Activated naive CD4-positive, alpha-beta T cell treated with anti-CD3 and anti-CD28 coated beads for 36 hours (primary cell): ENCODE measurements around the gene PDE3B. TPM values are rescaled to one million over a fixed set of nuclear protein-coding genes. Genes with fewer than 3 reads are reported as not detected.
"Not testable (repeated sequence)": the region's sequence is repeated elsewhere in the genome, so short reads cannot be mapped to it uniquely, and the experiment has no call there.

ENCODE experiments used
- CTCF ChIA-PET: fragments of 350-600 bp; sonication (Branson Sonifier 250); formaldehyde crosslinking; loops from one replicate; lab custom pipeline; 2021; ENCODE audit warnings: antibody characterized with exemption; lab: Charles Lee
- DNase-seq: peaks from one replicate; pipeline ENCODE4 v3.0.0-alpha.2; 2020
- H3K27ac Mint-ChIP-seq: one replicate; pipeline ENCODE4 v1.8.0; 2021; ENCODE audit warnings: mild to moderate bottlenecking, mixed read lengths
- H3K27me3 Mint-ChIP-seq: one replicate; pipeline ENCODE4 v1.8.0; 2021; ENCODE audit warnings: low read depth, mixed read lengths
- H3K36me3 Mint-ChIP-seq: one replicate; pipeline ENCODE4 v1.8.0; 2021; ENCODE audit warnings: low read depth, mixed read lengths
- H3K4me1 Mint-ChIP-seq: one replicate; pipeline ENCODE4 v1.8.0; 2021; ENCODE audit warnings: low read depth, mixed read lengths
- H3K4me3 Mint-ChIP-seq: one replicate; pipeline ENCODE4 v1.8.0; 2021; ENCODE audit warnings: mild to moderate bottlenecking, moderate library complexity, mixed read lengths
- H3K9me3 Mint-ChIP-seq: one replicate; pipeline ENCODE4 v1.8.0; 2021; ENCODE audit warnings: mixed read lengths
- intact Hi-C: fragments of 100-400 bp; cut with micrococcal nuclease; formaldehyde crosslinking; loops from one replicate; pipeline ENCODE4 v1.15.1; 2023
- total RNA-seq, 2 experiments: library from RNA; stranded (reverse); gene quantifications; one replicate each; pipeline ENCODE4 v1.2.3, GENCODE V29; 2021

PDE3B gene
- total RNA-seq, 2 experiments from 2014 or later, result 16.5 to 17.4 TPM

DNA sequence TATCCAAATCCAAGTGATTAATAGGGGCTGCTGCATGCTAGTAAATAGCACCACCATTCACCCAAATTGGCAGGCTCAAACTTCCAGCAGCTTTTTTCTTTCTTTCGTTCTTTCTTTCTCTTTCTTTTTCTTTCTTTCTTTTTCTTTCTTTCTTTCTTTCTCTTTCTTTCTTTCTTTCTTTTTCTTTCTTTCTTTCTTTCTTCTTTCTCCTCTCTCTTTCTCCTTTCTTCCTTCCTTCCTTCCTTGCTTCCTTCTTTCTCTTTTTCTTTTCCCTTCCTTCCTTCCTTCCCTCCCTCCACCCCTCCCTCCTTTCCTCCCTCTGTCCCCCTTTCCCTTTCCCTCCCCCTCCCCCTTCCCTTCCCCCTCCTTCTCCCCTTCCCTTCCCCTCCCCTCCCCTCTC lies 81.5 kb downstream of the PDE3B start:
- H3K27ac Mint-ChIP-seq, result no peak overlapping the region
- H3K36me3 Mint-ChIP-seq, result peaks cover 1% of the 10 kb centered on the region
- no peak overlapping the region for H3K4me3 Mint-ChIP-seq
- peaks cover 45% of the 10 kb centered on the region for H3K4me1 Mint-ChIP-seq
- DNase-seq, result no peak
- no peaks in the 10 kb centered on the region for H3K27me3 Mint-ChIP-seq
- CTCF ChIA-PET, result no interaction called here
- peaks cover 3% of the 10 kb centered on the region for H3K9me3 Mint-ChIP-seq
- intact Hi-C loops, result no loop called here

DNA sequence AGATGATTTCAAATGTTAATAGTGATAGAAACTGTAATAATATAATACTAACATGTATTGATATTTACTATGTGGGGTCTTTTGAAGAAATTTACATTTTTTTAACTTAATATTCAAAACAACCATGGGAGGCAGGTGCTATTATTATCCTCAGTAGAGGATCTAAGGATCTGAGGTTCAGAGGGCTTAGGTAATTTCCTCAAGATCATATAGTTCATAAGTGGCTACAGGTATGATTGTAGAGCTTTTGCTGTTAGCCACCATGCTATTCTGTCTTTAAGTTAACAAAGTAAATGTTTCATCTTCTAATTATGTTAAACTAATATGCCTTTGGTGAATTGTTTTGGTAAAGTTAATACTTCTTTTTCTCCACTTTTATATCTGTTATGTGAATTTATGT lies 83.6 kb downstream of the PDE3B start:
- H3K36me3 Mint-ChIP-seq, result no peaks in the 10 kb centered on the region

DNA sequence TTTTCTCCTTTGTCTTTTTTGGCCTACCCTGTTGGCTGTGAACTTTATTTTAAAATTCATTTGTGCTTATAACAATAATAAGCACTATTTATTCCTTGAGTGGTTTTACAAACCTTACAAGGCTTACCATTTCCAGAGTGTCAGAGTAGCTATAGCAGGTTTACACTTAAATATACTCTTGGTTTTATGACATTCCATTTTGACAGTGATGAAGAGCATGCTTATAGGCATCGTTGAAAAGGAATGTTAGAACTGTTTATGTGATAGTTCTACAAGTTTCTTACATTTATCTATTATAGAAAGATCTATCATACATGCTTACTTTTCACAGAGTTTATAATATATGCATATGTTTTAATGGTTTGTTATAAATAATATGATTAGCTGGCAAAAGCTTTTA lies 84.1 kb downstream of the PDE3B start:
- Mint-ChIP-seq H3K4me3 (no peak overlapping the region), H3K27me3 (no peaks in the 10 kb centered on the region), H3K9me3 (no peaks in the 10 kb centered on the region), H3K27ac (no peak overlapping the region), H3K4me1 (peaks cover 52% of the 10 kb centered on the region), H3K36me3 (no peaks in the 10 kb centered on the region)
- intact Hi-C loops, result loop anchor here (2.0 kb wide), 1 partner anchor 19 kb away; no protein-coding TSS in a partner anchor
- CTCF ChIA-PET, result interaction anchor here (1.0 to 1.1 kb wide), 2 partner anchors 17 to 133 kb away, joined by 3 read pairs; no protein-coding TSS in a partner anchor
- DNase-seq, result no peak

More for the DNA sequence above, 83.6 kb downstream of the PDE3B start:
- no peaks in the 10 kb centered on the region for H3K9me3 Mint-ChIP-seq
- intact Hi-C loops, result no loop called here
- no peak overlapping the region for H3K4me3 Mint-ChIP-seq
- no peaks in the 10 kb centered on the region for H3K27me3 Mint-ChIP-seq
- H3K27ac Mint-ChIP-seq, result no peak overlapping the region
- CTCF ChIA-PET, result interaction anchor here (1.0 kb wide), 1 partner anchor 134 kb away, joined by 3 read pairs; no protein-coding TSS in a partner anchor
- no peak for DNase-seq
- H3K4me1 Mint-ChIP-seq, result peaks cover 50% of the 10 kb centered on the region

DNA sequence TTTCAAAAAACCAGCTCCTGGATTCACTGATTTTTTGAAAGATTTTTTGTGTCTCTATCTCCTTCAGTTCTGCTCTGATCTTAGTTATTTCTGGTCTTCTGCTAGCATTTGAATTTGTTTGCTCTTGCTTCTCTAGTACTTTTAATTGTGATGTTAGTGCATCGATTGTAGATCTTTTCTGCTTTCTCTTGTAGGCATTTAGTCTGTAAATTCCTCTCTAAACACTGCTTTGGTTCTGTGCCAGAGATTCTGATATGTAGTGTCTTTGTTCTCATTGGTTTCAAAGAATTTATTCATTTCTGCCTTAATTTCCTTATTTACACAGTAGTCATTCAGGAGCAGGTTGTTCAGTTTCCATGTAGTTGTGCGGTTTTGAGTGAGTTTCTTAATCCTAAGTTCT lies 96.9 kb downstream of the PDE3B start:
- H3K36me3 Mint-ChIP-seq, result peaks cover 33% of the 10 kb centered on the region
- H3K4me1 Mint-ChIP-seq, result peaks cover 64% of the 10 kb centered on the region
- intact Hi-C loops, H3K27ac Mint-ChIP-seq, CTCF ChIA-PET, DNase-seq, H3K4me3 Mint-ChIP-seq, H3K27me3 Mint-ChIP-seq: not testable (repeated sequence)
- H3K9me3 Mint-ChIP-seq, result peaks cover 26% of the 10 kb centered on the region

DNA sequence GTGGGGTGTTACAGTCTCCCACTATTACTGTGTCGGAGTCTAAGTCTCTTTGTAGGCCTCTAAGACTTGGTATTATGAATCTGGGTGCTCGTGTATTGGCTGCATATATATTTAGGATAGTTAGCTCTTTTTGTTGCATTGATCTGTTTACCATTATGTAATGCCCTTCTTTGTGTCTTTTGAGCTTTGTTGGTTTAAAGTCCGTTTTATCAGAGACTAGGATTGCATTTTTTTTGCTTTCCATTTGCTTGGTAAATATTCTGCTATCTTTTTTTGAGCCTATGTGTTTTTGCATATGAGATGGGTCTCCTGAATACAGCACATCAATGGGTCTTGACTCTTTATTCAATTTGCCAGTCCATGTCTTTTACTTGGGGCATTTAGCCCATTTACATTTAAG lies 97.6 kb downstream of the PDE3B start:
- H3K27me3 Mint-ChIP-seq, result no peaks in the 10 kb centered on the region
- peaks cover 26% of the 10 kb centered on the region for H3K9me3 Mint-ChIP-seq
- no peak overlapping the region for H3K27ac Mint-ChIP-seq
- H3K4me3 Mint-ChIP-seq, result no peak overlapping the region
- peaks cover 60% of the 10 kb centered on the region for H3K4me1 Mint-ChIP-seq
- CTCF ChIA-PET, result no interaction called here
- no peak for DNase-seq
- intact Hi-C loops, result no loop called here
- H3K36me3 Mint-ChIP-seq, result peaks cover 34% of the 10 kb centered on the region

DNA sequence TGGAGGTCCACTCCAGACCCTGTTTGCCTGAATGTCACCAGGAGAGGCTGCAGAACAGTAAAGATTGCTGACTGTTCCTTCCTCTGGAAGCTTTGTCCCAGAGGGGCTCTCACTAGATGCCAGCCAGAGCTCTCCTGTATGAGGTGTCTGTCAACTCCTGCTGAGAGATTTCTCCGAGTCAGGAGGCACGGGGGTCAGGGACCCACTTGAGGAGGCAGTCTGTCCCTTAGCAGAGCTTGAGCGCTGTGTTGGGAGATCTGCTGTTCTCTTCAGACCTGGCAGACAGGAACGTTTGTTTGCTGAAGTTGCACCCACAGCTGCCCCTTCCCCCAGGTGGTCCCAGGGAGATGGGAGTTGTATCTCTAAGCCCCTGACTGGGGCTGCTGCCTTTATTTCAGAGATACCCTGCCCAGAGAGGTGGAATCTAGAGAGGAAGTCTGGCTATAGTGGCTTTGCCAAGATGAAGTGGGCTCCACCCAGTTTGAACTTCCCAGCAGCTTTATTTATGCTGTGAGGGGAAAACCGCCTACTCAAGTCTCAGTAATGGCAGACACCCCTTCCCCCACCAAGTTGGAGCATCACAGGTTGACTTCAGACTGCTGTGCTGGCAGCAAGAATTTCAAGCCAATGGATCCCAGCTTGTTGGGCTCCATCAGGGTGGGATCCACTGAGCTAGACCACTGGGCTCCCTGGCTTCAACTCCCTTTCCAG lies 99.4 kb downstream of the PDE3B start:
- intact Hi-C loops, result loop anchor here (1.0 kb wide), 1 partner anchor 7 kb away; no protein-coding TSS in a partner anchor
- Mint-ChIP-seq H3K4me3 (no peak overlapping the region), H3K9me3 (peaks cover 26% of the 10 kb centered on the region), H3K4me1 (peaks cover 67% of the 10 kb centered on the region), H3K36me3 (peaks cover 38% of the 10 kb centered on the region), H3K27me3 (no peaks in the 10 kb centered on the region), H3K27ac (peak overlapping the region; percentile 25)
- CTCF ChIA-PET, result interaction anchor here (2.6 kb wide), 1 partner anchor 8 kb away, joined by 11 read pairs; no protein-coding TSS in a partner anchor
- peak; percentile 56 for DNase-seq

DNA sequence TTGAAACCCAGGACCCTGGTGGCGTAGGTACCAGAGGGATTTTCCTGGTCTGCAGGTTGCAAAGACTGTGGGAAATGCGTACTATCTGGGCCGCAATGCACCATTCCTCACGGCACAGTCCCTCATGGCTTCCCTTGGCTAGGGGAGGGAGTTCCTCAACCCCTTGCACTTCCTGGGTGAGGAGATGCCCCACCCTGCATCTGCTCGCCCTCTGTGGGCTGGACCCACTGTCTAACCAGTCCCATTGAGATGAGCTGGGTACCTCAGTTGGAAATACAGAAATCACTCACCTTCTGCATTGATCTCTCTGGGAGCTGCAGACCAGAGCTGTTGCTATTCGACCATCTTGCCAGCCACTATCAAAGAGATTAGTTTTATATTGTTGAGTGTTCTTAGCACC lies 100.1 kb downstream of the PDE3B start:
- H3K27me3 Mint-ChIP-seq, intact Hi-C loops: not testable (repeated sequence)
- CTCF ChIA-PET, result interaction anchor here (2.6 kb wide), 1 partner anchor 8 kb away, joined by 11 read pairs; no protein-coding TSS in a partner anchor

DNA sequence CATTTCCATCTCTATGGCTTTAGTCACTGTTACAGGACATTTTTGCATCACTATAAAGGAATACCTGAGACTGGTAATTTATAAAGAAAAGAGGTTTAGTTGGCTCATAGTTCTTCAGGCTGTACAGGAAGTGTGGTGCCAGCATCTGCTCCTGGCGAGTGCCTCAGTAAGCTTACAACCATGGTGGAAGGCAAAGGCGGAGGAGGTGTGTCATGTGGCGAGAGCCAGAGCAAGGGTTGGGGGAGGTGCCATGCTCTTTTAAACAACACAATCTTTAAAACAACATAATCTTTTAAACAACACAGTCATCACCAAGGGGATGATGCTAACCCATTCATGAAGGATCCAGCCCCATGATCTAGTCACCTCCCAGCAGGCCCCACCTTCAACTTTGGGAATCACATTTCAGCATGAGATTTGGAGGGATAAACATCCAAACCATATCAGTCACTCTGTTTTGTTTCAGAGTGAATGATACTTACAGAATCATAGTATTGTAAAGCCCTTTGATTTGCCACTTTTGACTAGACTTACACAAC lies 103.3 kb downstream of the PDE3B start:
- peak; percentile 27 for DNase-seq
- CTCF ChIA-PET, result interaction anchor here (1.0 to 1.1 kb wide), 2 partner anchors 16 to 43 kb away, joined by 3 read pairs; no protein-coding TSS in a partner anchor
- H3K27ac Mint-ChIP-seq, result peak overlapping the region; percentile 37
- peaks cover 66% of the 10 kb centered on the region for H3K4me1 Mint-ChIP-seq
- peaks cover 13% of the 10 kb centered on the region for H3K36me3 Mint-ChIP-seq
- H3K27me3 Mint-ChIP-seq, result no peaks in the 10 kb centered on the region
- no peak overlapping the region for H3K4me3 Mint-ChIP-seq
- peaks cover 4% of the 10 kb centered on the region for H3K9me3 Mint-ChIP-seq
- intact Hi-C loops, result no loop called here

More for the DNA sequence above, 100.1 kb downstream of the PDE3B start:
- not testable (repeated sequence) for H3K4me3 Mint-ChIP-seq
- Mint-ChIP-seq H3K4me1 (peaks cover 66% of the 10 kb centered on the region), H3K27ac (peak overlapping the region; percentile 39), H3K36me3 (peaks cover 31% of the 10 kb centered on the region), H3K9me3 (peaks cover 26% of the 10 kb centered on the region)
- peak; percentile 30 for DNase-seq

DNA sequence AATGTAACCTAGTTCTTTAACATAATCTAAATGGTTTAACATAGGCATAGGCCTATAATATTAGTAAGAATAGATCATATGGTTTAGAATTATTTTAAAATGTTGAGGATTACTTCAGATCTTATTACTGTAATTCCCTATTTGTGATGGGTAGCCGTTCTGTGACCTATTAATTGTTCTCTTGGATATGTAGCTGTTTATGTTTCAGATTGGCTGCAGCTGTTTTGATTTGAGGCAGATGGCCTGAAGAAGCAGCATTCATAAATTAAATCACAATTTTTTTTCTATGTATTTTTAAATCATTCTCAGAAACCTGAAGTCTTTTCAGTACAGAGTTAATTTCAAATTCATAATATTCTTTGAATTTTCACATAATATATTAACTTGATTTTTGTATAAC lies 104.5 kb downstream of the PDE3B start:
- no peak for DNase-seq
- CTCF ChIA-PET, result interaction anchor here (1.3 to 1.4 kb wide), 2 partner anchors 26 to 49 kb away, joined by 3 read pairs; no protein-coding TSS in a partner anchor
- Mint-ChIP-seq H3K4me3 (no peak overlapping the region), H3K4me1 (peaks cover 62% of the 10 kb centered on the region), H3K9me3 (peaks cover 2% of the 10 kb centered on the region), H3K27ac (no peak overlapping the region), H3K36me3 (peaks cover 8% of the 10 kb centered on the region), H3K27me3 (no peaks in the 10 kb centered on the region)
- intact Hi-C loops, result no loop called here

DNA sequence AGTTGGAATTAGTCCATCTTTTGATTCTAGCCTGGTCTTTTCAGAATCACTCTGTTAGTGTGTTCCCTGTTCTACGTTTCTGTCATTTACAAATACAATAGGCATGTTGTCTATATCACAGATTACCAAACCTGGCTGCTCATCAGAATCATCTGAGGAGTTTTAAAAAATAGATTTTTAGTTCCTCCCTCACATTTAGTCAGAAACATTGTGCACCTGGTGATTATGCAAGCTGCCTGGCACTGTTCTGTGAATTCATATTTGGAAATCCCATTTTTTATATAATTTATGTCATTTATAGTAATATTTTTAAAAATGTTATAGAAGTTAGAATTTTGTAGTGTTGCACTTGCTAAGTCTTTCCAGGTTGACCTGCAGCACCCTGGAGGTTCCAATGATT lies 107.3 kb downstream of the PDE3B start:
- intact Hi-C loops, result loop anchor here (1.0 kb wide), 1 partner anchor 9 kb away; no protein-coding TSS in a partner anchor
- Mint-ChIP-seq H3K27me3 (no peaks in the 10 kb centered on the region), H3K4me3 (no peak overlapping the region), H3K27ac (no peak overlapping the region), H3K36me3 (peaks cover 7% of the 10 kb centered on the region), H3K9me3 (no peaks in the 10 kb centered on the region), H3K4me1 (peaks cover 59% of the 10 kb centered on the region)
- DNase-seq, result no peak
- CTCF ChIA-PET, result no interaction called here

DNA sequence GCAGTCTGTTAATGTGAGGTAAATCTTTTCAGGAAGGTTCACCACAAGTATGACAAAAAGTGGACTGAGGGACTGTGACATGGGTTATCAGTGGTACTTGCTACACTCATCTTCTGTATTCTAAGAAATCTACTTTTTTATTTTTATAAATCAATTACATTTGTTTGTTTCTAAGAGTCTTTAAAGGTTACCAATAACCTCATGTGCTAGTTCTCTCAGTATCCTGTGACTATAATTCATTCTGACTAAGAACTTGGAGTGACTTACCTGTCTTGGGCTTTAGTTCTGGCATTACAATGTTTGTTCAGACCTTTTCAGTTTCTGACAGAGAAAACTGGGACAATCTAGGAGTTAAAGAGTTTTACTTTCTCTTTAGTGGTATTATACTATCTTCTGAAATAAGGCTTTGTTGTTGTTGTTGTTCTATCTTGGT lies 108.4 kb downstream of the PDE3B start:
- H3K4me1 Mint-ChIP-seq, result peaks cover 57% of the 10 kb centered on the region
- no peak for DNase-seq
- intact Hi-C loops, result no loop called here
- peaks cover 4% of the 10 kb centered on the region for H3K36me3 Mint-ChIP-seq
- H3K9me3 Mint-ChIP-seq, result no peaks in the 10 kb centered on the region
- no peaks in the 10 kb centered on the region for H3K27me3 Mint-ChIP-seq
- H3K4me3 Mint-ChIP-seq, result peak overlapping the region; percentile 34
- H3K27ac Mint-ChIP-seq, result no peak overlapping the region
- CTCF ChIA-PET, result no interaction called here

DNA sequence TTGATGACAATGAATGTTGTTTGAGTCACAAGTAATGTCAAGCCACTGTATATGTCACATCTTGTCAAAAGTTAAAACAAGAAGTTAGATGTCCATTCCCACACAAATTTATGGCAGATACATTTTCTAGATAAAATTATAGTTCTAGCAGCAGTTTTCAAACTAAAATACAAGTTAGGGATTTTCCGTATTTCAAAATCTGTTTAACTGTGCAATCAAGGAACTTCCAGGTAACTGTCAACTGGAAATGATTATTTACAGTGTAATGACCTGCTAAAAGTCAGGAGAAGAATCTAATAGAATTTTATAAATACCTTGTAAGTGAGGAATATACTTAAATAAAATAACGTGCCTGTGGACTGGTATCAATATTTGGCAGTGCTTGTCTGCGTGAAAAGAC lies 111.5 kb downstream of the PDE3B start:
- no peaks in the 10 kb centered on the region for H3K9me3 Mint-ChIP-seq
- no peak overlapping the region for H3K4me3 Mint-ChIP-seq
- peaks cover 1% of the 10 kb centered on the region for H3K36me3 Mint-ChIP-seq
- intact Hi-C loops, result no loop called here
- CTCF ChIA-PET, result interaction anchor here (0.6 to 1.7 kb wide), 2 partner anchors 56 to 95 kb away, joined by 4 read pairs; no protein-coding TSS in a partner anchor
- no peak for DNase-seq
- H3K27ac Mint-ChIP-seq, result no peak overlapping the region
- no peaks in the 10 kb centered on the region for H3K27me3 Mint-ChIP-seq
- peaks cover 48% of the 10 kb centered on the region for H3K4me1 Mint-ChIP-seq
